Measurements from ENCODE around the gene CRAT.

GRCh38 chr9:129069862-129070641 is 40.5 kb downstream of the CRAT start:
- TF ChIP-seq CTCF (IDR thresholded peaks at IDR 0.05) (no peak), EZH2phosphoT487 (IDR thresholded peaks at IDR 0.05) (no peak)

Measured in neural progenitor cell (in vitro differentiated cells).